Umbilical cord (tissue), 2 donors: Measurements from ENCODE around the gene FHOD3. TPM values are rescaled to one million over a fixed set of nuclear protein-coding genes. Genes with fewer than 3 reads are reported as not detected.

Experiments used
- DNase-seq: peaks from one replicate; pipeline ENCODE4 v3.0.0-alpha.2; 2015; ENCODE audit warnings: low spot score
- total RNA-seq: library from RNA; depleted of rRNA; stranded (reverse); fragments of >200 nt; gene quantifications from one replicate; pipeline ENCODE4 v1.2.3, GENCODE V29; 2014; ENCODE audit warnings: low replicate concordance; ENCODE audit not compliant: insufficient read depth

Gene FHOD3
- total RNA-seq, 1 donor from 2014 or later, result 59.7 TPM

DNA sequence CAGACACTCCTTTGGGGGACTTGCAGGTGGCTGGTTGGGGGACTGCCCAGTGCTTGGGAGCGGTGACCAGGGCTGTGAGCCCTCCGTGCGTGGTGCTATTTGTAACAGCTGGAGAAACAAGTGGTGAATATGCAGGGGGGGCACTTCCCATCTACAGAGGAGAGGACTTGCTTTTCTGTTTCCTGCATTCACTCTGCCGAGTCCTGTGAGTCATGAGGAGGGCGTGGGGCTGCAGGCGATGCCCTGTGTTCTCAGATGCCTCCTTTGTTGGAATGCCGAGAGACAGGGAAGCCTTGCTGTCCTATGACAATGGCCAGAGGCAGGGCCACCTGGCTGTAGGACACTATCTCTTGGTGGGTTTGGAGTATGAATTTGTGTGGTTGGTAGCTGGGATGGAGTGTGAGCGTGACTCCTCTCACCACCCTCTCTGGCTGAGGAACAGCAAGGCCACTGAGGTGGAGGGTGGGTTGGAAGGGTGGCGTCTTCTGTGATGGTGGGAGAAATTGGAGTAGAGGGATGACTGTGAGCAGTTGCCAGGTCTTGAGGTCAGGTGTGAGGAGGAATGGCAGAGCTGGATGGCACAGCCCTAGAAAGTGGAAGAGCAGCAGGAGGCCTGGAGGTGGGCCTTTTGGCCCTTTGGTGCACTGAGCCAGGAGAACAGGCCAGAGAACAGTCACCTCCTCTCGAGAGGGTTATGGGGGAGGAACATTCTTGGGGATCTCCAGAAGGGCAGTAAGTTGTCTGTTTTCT, 24.3 kb downstream of the FHOD3 start:
- no peak for DNase-seq

DNA sequence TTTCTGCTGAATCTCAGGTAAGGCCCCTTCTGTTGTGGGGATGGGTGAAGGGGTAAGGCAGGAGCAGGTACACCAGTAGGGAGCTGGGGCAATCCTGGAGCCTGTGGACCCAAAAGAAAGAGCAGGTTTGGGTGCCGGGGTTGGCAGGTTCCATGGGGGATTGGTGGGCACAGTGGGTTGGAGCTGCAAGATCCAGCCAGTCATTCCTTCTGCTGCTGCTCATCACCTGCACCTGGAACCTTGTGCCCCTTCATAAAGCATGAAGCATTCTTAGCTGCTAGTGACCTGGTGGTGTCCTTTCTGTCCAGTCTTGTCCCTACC, 24.9 kb downstream of the FHOD3 start:
- no peak for DNase-seq

DNA sequence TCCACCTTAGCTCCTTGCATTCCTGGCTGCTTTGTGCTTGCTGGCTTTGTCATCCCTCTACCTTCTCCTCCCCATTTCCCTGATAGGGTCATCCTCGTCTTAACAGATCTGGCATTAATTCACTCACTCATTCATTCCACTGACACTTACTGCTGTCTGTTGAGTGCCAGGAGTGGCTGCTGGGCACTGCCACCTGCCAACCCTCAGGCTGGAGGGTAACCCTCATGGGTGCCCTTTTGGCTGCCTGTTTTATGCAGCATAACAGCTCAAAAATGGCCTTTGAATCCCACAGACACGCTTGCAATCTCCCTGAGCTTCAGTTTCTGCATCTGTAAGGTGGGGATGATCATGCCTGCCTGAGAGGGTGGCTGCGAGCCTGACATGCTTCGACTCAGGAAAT, 25.2 kb downstream of the FHOD3 start:
- no peak for DNase-seq

DNA sequence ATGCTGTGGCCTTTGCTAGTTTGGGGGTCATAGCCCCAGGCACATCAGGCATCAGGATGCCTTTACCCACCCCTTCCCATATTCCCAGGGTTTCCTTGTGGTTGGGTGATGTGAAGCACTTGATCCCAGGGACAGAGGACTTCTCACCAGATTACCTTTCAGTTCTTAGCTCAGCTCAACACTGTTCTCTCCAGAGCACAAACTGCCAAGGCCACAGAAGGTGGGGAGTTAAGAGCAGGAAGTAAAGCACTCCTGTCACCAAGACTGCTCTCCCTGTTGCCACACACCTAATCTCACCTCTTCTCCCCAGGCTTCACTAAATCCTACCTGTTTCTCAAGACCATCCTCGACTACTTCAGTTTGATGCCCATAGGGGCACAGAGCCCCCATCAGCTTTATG, 25.9 kb downstream of the FHOD3 start:
- no peak for DNase-seq

DNA sequence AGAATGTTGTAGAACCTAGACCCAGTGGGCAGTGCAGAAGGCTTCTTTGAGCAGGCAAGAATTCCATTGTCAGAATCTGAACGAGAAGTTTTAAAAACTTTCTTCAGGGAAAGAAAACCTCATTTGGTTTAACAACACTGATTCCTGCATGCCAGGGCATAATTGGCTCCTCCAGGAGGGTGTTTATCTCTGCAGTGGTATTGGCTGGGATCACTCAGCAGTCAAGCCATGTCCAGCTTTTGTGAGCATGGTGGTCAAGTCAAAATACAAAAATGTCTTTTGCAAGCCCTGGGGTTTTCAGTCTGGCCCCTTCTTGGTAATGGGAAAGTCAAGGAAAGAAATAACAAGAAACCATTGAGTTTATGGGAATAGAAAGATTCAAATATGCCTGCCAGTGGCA, 28.3 kb downstream of the FHOD3 start:
- no peak for DNase-seq

DNA sequence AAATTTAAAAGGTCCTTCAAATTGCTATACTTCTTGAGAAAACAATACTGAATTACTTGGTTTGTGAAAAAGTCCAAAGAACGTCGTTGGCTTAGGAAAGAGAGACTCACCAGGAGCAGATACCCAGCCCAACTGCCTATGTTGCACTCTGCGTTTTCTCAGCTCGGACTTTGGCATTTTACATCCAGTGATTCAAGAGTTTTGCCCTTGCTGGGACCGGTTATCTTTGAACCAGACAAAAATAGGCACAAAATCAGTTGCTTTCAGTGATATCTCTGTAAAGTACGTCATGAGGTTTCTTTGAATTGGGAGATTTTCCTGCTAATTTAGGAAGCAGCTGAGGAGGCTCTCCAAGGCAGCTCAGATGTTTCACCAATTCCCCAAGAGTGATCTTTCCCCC, 29.3 kb downstream of the FHOD3 start:
- no peak for DNase-seq

DNA sequence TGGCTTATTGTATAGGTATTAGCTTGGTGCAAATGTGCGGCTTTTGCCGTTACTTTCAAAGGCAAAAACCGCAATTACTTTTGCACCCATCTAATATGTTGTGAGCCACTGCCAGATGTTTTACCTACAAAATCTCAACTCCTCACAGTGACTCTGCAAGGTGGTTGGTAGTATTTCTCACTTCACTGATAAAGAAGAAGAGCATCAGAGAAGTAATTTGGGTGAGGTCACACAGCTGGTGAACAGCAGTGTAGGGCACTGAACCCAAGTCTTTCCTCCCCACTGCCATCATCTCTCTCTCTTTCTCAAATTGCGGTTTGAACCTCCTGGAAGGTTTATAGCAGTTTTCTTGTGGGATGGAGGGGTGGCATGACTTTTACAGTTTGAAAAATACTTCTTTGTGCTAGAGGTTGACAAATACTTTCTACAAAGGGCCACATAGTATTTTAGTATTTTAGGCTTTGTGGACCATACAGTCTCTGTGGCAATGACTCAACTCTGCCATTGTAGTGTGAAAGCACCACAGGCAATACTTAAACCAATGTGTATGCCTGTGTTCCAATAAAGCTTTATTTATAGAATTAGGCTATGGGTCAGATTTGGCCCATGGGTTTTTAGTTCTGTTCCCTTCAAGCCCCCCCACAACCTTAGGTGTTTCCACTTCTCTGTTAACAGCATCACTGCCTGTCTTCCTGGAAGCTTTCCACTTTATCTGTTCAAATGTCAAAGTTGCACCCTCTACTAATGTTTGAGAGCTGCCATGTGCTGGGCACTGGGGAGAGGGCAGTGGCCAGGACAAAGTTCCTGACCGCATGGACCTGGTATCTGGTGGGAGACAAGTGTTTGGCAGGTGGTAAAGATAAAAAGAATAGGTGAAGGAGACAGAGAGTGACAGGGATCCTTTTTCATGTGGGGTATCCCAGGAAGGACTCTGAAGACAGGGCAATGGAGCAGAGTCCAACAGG, 30.1 kb downstream of the FHOD3 start:
- DNase-seq, result no peak

DNA sequence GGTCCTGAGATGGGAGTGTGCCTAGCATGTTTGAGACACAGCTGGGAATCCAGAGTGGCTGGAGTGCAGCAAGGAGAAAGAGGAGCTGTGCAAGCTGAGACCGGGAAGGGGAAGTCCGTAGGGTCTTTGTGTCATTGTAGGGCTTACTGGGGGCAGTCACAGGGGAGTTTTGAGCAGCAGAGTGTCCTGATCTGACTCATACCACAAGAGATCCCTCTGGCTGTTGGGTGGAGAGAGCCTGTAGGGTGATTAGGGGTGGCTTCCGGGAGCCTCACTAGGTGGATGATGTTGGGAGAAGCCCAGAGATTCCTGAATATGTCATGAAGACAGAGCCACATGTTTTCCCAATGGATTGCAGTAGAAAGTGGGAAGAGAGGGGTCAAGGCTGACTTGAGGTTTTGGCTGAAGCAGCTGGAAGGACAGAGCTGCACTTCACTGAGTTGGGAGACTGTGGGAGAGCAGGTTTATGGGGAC, 30.9 kb downstream of the FHOD3 start:
- DNase-seq, result no peak

DNA sequence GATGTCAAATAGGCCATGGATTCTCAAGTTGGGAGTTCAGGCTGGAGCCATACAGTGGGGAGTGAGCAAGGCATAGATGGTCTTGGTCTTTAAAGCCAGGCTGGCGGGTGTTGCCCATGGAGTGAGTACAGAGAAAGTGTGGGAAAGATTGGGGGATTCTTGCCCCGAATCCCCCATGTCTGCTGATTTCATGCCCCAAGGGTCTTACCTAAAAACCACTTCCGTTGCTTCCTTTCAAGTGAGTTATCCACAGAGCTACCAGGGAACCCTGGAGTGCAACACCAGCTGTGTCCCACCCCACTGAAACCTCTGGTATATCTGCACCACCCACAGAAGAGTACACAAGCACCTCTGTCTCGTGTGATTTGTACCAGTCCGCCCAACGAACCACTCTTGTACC, 31.4 kb downstream of the FHOD3 start:
- DNase-seq, result no peak

DNA sequence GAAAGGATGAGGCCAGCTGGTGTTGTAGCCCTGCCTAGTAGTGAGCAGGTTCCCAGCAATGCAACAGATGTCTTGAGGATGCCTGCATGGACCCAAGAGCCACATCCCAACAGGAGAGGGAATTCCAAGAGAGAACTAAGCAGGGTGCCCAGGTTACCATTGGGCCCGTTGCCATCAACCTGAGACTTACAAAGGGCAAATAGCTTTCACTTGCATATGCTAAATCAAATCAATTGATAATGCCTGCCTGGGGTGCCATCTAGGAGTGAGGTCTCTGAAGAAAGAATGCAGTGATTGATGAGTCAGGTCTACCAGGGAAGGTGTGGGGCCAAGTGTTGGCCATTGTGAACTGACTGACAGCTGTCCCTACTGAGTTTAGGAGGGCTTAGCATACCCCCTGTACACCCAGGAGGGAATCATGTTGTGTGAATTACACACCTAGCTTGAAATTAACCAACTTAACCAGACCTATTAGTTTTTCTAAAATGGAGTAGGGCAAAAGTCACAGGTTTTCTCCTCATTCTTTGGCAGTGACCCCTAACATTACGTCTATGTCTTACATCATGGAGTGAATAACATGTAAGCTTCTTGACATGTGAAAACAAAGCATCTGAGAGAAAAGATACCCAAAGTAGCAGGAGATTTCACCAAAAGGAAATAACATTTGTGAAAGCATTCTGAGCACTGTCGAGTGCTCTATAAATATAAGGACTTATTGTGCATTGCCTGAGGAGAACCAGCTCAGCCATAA, 32.3 kb downstream of the FHOD3 start:
- DNase-seq, result no peak

DNA sequence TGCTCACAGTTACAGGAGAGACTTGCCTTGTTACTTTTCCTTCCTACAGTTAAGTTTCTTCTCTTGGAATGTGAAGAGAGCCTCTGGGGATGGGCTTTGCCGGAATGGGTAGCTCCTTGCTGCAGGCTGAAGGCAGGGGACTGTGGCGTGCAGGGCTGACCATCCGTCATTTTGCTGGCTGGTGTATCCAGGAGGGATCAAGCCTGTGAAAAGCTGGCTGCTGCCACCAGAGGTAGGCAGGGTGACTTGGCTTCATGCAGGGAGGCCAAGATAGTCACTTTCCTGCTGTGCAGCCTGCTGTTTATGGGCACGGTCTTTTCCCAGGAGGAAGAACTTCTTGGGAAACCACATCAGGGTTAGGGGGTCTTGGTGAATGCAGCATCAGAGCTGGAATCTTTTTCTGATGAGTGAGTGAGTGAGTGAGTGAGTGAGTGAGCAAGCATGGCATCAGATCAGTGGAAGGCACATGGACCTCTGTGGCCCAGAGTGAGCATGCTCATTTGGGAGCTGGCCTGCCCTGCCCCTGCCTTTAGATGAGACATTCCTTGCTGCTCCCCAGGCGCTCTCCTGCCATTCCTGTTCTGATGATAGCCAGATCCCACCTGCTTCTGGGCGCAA, 33.0 kb downstream of the FHOD3 start:
- DNase-seq, result peak; percentile 52

DNA sequence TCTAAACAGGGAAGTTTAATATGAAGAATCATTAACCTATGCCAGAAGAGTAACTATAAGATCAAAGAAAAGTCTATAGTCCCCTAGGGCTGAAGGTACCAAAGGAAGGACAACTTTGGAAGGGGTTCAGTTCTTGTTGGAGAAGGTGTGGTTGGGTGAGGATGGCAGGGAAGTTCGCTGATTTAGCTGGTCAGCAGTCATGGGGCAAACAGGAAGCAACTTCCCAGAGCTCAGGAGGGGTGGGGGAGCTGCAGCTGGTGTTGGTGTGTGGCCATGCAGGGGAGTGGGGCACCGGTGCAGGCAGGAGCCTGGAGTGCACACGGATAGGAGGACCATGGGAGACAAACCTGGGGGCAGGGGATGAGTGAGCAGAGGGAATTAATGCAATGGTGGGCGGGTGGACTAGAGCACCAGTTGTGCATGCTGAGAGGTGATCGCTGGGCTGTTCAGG, 34.0 kb downstream of the FHOD3 start:
- DNase-seq, result no peak

DNA sequence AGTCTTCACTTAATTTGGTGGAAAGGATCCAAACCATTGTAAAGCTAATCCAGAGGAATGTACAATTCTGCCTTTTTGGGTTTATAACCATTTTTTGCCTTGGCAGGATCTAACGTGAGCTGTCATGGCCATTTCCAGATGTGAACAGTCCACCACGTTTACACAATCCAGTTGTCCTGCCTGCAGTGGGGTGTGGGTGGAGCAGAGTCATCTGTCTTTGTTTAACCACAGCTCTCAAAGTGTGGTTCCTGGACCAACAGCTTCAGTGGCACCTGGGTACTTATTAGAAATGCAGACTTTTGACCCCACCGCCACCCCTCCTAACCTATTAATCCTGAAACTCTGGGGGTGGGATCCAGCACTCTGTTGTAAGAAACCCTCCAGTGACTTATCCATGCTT, 35.9 kb downstream of the FHOD3 start:
- no peak for DNase-seq

DNA sequence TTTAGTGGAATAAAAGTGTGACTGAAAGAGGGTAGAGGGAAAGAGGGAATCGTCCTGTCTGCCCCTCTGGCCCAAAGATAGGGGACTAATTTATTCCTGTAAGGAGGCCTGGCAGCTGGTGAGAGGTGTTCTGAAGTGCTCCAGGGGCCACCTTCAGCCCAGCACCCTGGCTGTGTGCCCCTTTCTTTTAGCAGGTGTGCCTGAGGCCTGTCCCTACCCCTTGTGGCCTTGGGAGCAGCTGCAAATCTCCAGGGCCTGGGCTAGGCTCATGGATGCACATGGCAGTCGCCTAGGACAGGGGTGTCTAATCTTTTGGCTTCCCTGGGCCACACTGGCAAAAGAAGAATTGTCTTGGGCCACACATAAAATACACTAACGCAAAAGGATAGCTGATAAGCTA, 37.3 kb downstream of the FHOD3 start:
- DNase-seq, result no peak

DNA sequence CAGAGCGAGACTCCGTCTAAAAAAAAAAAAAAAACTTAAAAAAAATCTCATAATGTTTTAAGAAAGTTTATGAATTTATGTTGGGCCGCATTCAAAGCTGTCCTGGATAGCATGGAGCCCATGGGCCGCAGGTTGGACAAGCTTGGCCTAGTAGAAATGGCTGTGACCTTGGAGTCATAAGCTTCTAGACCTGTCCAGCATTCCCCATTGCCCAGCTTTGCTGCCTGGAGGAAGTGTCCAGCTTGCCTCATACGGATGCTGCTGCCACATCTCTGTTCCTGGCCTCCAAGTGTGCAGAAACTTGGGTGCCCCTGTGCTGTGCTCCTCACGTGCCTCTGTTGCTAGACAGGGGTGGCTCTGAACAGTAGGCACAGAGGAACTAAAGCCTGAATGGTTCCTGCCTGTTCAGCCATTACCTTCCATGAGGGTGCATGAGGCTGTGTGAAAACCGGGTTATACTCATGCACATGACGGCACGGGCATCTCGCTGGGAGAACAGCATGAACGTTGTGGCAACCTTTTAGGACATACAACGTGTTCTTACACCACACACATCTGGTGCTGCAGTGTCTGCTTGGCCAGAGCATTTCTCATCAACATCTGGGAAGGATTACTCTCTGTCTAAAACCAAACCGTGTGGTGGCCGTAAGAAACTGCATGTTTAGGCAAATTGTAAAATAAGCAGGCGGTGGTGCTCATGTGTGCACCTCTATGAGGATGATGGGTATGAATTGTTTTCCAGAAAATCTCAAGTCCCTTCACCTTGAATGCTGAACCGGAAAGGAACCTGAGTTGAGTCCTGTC, 38.2 kb downstream of the FHOD3 start:
- DNase-seq, result peak; percentile 19

DNA sequence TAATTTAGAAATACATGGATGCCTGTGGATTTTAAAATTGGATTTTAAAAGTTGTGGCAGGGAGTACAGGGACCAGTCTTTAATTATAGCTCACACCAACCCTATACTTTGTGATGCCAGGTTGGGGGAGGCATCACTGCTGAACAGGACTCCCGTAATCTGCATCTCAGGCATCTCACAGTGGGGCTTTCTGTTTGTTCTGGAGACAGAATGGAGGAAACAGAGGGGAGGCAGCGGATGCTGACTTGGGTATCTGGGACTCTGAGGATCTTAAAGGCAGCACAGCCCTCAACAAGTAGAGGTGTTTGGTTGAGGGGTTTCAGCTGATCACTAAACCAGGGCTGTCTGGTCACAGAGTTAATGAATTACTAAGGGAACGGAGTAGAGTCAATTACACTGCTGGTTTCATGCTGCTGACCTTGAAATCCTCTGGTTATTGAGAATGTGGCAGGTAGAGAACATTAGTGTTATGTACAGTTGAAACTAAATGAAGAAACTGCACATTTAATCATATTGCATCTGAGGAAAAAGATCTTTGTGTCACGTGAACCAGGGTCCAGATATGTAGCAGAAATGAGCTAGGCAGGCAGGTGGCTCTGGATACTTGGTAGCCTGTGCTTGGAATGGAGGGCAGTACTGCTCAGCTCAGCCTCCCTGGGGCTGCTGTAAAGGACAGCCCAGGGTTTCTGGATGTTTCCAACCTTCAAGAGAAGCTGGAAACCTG, 40.3 kb downstream of the FHOD3 start:
- DNase-seq, result no peak

DNA sequence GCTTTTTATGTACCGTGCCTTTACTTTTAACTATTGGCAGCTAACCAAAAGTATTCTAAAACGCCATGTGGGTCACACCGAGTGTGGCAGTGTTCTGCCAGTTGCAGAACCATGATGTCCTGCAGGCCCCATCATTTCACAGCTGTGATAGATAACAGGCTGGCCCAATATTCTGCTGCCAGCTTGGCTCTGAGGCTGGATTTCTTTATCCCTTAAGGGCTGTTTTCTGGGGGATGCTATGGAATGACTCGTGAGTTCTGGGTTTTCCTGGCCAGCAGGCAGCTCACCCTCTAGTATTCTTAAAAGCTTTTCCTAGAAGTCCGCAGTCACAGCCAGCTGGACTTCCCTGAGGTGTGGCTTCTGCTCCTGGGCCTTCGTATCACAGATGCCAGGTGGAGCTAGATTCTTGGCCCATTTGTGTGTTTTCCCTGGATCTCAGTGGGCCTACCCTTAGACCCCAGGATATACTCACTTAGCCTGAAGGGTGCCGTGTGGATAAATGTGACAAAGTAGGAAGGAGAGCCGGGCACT, 41.0 kb downstream of the FHOD3 start:
- DNase-seq, result no peak

DNA sequence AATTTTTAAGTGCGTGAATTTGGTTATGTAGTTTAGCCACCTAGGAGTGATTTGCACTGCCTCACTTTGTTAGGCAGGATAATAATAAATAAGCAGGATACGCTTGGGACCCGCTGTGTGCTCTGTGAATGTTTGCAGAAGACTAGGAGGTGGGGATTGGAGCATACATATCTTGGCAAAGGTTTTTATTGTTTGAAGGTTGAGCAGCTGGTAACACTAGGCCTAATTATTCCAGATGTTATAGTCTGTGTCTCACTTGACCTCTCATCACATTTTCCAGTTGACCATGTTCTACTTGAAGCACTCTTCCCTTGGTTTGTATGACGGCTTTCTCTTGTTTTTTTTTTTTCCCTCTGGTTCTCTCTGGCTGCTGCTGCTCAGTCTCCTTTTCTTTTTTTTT, 42.7 kb downstream of the FHOD3 start:
- no peak for DNase-seq

DNA sequence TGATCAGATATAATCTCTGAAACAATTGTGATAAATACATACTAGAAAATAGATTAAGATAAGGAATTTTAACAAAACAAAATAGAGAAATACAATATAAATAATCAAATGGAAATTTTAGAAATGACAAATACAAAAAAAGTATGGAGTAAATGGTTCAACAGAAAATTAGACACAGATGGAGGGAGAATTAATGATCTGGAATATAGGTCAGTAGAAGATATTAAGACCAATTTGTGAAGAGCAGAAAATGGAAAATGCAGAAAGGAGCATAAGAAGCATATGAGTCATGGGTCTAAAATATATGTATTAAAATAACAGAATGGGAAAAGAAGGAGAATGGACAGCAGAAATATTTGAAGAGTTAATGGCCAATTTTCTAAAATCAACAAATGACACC, 44.4 kb downstream of the FHOD3 start:
- DNase-seq, result no peak

DNA sequence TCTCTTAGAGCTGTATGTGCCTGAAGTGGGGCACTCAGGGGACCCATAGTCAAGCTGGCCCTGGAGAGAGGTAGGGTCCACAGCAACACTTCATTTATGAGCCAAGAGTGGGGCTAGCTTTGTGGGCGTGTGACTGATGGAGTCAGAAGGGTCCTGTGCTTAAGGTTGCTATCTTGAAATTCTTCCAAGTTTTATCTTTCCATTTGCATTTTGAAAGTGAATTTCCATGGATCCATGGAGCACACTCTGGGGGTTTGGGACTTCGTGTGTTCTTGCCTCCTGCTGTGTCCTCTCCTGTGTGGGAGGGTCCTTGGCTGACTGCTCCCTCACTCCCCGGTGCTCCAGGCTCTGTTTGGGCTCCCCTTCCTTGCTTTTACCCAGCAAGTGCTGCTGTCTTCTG, 50.8 kb downstream of the FHOD3 start:
- DNase-seq, result no peak
